Calu3 (cell line): Measurements from ENCODE around the gene MYADM. TPM values are rescaled to one million over a fixed set of nuclear protein-coding genes. Genes with fewer than 3 reads are reported as not detected.
"Not testable (repeated sequence)": the region's sequence is repeated elsewhere in the genome, so short reads cannot be mapped to it uniquely, and the experiment has no call there.

Source experiments
- BruUV-seq: library from RNA; stranded (reverse); fragments of 400-500 nt; replicated peaks from 2 replicates; lab custom pipeline; 2021; lab: Mats Ljungman, UMichigan
- CTCF ChIA-PET: fragments of 300-600 bp; sonication (Branson Sonifier 250); formaldehyde crosslinking; loops from one replicate; lab custom pipeline; 2022; ENCODE audit warnings: antibody characterized with exemption; lab: Charles Lee
- DNase-seq: peaks from one replicate; pipeline ENCODE4 v3.0.0; 2022
- H3K27ac Mint-ChIP-seq: one replicate; pipeline ENCODE4 v1.8.0; 2022; ENCODE audit warnings: mixed read lengths; ENCODE audit not compliant: unreplicated experiment
- H3K27me3 Mint-ChIP-seq: one replicate; pipeline ENCODE4 v1.8.0; 2022; ENCODE audit warnings: mixed read lengths; ENCODE audit not compliant: unreplicated experiment
- H3K36me3 Mint-ChIP-seq: one replicate; pipeline ENCODE4 v1.8.0; 2022; ENCODE audit warnings: mild to moderate bottlenecking, moderate library complexity, mixed read lengths; ENCODE audit not compliant: insufficient read depth, unreplicated experiment
- H3K4me1 Mint-ChIP-seq: one replicate; pipeline ENCODE4 v1.8.0; 2022; ENCODE audit warnings: mild to moderate bottlenecking, low read depth, mixed read lengths; ENCODE audit not compliant: unreplicated experiment
- H3K4me3 Mint-ChIP-seq: one replicate; pipeline ENCODE4 v1.8.0; 2022; ENCODE audit warnings: mild to moderate bottlenecking, low read depth, moderate library complexity, mixed read lengths; ENCODE audit not compliant: unreplicated experiment
- H3K9me3 Mint-ChIP-seq: one replicate; pipeline ENCODE4 v1.8.0; 2022; ENCODE audit warnings: low read depth, mixed read lengths; ENCODE audit not compliant: unreplicated experiment
- intact Hi-C: fragments of 100-400 bp; cut with micrococcal nuclease; formaldehyde crosslinking; loops from one replicate; pipeline ENCODE4 v1.10.0; 2022; ENCODE audit not compliant: unreplicated experiment
- total RNA-seq: library from RNA; stranded (reverse); gene quantifications from 2 replicates; pipeline ENCODE4 v1.2.3, GENCODE V29; 2022
- TF ChIP-seq, protein P1 (sequence below): fragments of 200-600 bp; IDR thresholded peaks from one replicate; pipeline ENCODE4 v1.8.0; 2022; ENCODE audit warnings: antibody characterized with exemption; ENCODE audit not compliant: unreplicated experiment

MYADM gene
- total RNA-seq, 1 experiment from 2014 or later = 464 TPM

DNA sequence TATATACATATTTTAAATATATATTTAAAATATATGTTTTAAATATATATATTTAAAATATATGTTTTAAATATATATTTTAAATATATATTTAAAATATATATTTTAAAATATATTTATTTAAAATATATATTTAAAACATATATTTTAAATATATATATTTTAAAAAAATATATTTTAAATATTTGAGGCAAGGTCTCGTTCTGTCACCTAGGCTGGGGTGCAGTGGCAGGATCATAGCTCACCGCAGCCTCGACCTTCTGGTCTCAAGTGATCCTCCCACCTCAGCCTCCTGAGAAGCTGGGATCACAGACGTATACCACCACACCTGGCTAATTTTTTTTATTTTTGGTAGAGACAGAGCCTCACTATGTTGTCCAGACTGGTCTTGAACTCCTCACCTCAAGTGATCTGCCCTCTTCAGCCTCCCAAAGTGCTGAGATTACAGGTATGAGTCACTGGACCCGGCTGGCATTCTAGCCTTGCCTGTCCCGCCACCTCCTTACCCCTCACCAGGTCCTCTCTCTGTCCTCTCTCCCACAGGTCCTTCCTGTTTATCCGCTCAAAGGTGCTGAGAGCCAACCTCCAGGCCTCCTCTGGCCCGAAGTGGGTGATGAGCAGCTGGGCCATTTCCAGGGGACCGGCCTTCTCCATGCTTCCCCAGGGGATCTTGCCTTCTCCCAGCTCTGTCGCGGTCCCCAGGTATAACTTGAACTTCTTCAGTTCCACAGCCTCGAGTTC, 44.1 kb upstream of the MYADM start:
- Mint-ChIP-seq H3K27ac (no peak overlapping the region), H3K27me3 (no peaks in the 10 kb centered on the region), H3K4me3 (no peak overlapping the region), H3K36me3 (no peaks in the 10 kb centered on the region), H3K4me1 (peaks cover 14% of the 10 kb centered on the region), H3K9me3 (no peaks in the 10 kb centered on the region)
- intact Hi-C loops = no loop called here
- TF ChIP-seq, protein P1, sequence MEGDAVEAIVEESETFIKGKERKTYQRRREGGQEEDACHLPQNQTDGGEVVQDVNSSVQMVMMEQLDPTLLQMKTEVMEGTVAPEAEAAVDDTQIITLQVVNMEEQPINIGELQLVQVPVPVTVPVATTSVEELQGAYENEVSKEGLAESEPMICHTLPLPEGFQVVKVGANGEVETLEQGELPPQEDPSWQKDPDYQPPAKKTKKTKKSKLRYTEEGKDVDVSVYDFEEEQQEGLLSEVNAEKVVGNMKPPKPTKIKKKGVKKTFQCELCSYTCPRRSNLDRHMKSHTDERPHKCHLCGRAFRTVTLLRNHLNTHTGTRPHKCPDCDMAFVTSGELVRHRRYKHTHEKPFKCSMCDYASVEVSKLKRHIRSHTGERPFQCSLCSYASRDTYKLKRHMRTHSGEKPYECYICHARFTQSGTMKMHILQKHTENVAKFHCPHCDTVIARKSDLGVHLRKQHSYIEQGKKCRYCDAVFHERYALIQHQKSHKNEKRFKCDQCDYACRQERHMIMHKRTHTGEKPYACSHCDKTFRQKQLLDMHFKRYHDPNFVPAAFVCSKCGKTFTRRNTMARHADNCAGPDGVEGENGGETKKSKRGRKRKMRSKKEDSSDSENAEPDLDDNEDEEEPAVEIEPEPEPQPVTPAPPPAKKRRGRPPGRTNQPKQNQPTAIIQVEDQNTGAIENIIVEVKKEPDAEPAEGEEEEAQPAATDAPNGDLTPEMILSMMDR = no peak
- CTCF ChIA-PET = no interaction called here
- no peak for DNase-seq
- no TSS peak for BruUV-seq

DNA sequence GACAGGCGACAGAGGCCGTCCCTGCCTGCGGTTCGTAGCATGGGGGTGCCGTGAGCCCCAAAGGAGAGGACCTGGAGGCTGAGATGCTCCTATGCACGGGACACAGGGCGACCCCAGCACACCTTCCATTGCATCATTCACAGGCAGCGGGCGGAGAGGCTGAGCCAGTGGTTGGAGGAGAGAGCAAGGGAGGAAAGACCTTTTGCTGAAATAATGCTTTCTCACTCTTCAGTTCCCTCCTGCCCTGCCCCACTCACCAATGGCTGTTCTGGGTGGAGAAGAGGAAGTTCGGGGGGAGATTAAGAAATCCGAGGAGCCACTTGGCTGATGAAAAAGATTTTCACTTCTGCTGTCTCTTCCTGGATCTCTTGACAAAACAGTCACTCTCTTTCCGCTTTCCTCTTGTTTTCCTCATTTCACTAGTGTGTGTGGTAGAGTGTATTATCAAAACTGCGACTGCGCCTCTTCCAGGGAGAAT, 43.5 kb upstream of the MYADM start, which contains the start of gene NLRP12:
TSS of gene NLRP12 (minus strand) at position 181 of the 478 bp plus-strand sequence. CDS start at position 41, 140 bp downstream.
- Mint-ChIP-seq H3K4me1 (peaks cover 14% of the 10 kb centered on the region), H3K9me3 (no peaks in the 10 kb centered on the region), H3K4me3 (no peak within 1 kb of the TSS), H3K27me3 (no peaks in the 10 kb centered on the region), H3K27ac (no peak within 1 kb of the TSS), H3K36me3 (no peaks in the 10 kb centered on the region)
- TF ChIP-seq, protein P1 = no peak
- intact Hi-C loops = no loop called here
- no peak for DNase-seq
- CTCF ChIA-PET = no interaction called here
- BruUV-seq = no TSS peak

DNA sequence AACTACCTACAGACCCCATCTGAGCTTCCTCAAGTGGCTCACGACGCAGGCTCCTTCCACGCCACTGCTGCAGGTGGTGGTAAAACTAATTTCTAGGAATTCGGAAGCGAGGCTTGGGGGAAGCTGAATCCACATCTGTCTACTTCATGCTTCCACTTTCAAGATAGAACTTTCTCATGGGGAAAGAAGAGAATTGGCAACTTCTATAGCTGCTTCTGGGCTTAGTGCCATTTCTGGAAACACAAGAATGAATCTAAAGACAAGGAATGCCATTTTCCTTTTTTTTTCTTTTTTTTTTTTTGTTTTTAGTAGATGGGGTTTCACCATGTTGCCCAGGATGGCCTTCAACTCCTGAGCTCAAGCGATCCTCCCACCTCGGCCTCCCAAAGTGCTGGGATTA, 40.8 kb upstream of the MYADM start:
- Mint-ChIP-seq H3K4me1 (peaks cover 14% of the 10 kb centered on the region), H3K9me3 (no peaks in the 10 kb centered on the region), H3K4me3 (no peak overlapping the region), H3K27me3 (peaks cover 3% of the 10 kb centered on the region), H3K27ac (no peak overlapping the region), H3K36me3 (no peaks in the 10 kb centered on the region)
- no peak for DNase-seq
- TF ChIP-seq, protein P1 = no peak
- BruUV-seq = no TSS peak
- CTCF ChIA-PET = interaction anchor here (0.6 to 1.2 kb wide), 4 partner anchors 8 to 1326 kb away, joined by 3 to 4 read pairs (median 3); partner anchors contain the start of gene TTYH1
- intact Hi-C loops = no loop called here

DNA sequence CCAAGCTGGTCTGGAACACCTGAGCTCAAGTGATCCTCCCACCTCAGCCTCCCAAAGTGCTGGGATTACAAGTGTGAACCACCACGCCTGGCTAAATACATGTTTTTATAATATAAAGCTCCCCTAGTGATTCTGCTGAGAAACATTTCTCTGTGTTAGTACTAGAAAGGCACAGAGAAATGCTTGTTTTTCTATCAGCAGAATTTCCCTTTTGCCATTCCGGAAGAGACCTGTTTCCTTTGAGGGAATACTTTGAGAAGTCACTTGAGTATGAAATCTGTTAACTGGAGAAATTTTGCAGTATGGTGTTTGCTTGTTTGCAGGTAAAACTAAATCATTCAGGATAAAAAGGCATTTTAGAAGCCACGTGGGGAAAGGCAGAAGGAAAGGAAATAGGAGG, 39.2 kb upstream of the MYADM start:
- intact Hi-C loops = no loop called here
- CTCF ChIA-PET = interaction anchor here (0.6 kb wide), 1 partner anchor 31 kb away, joined by 4 read pairs; no protein-coding TSS in a partner anchor
- H3K27ac Mint-ChIP-seq = no peak overlapping the region
- peaks cover 13% of the 10 kb centered on the region for H3K4me1 Mint-ChIP-seq
- TF ChIP-seq, protein P1 = no peak
- no peak overlapping the region for H3K4me3 Mint-ChIP-seq
- DNase-seq = no peak
- no TSS peak for BruUV-seq
- no peaks in the 10 kb centered on the region for H3K9me3 Mint-ChIP-seq
- H3K36me3 Mint-ChIP-seq = no peaks in the 10 kb centered on the region
- peaks cover 19% of the 10 kb centered on the region for H3K27me3 Mint-ChIP-seq

DNA sequence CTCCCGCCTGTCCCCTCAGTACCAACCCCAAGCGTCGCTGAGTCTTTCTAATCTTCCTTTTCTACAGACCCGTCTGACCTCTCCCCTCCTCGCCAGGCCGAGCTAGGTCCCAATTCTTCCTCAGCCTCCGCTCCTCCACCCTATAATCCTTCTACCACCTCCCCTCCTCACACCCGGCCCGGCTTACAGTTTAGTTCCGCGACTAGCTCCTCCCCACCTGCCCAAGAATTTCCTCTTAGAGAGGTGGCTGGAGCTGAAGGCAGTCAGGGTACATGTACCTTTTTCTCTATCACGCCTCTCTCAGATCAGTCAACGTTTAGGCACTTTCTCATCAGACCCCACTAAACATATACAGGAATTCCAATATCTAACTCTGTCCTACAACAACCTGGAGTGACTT, 34.8 kb upstream of the MYADM start:
- peaks cover 38% of the 10 kb centered on the region for H3K27me3 Mint-ChIP-seq
- H3K4me3 Mint-ChIP-seq, intact Hi-C loops, H3K36me3 Mint-ChIP-seq, H3K4me1 Mint-ChIP-seq, H3K9me3 Mint-ChIP-seq, DNase-seq, H3K27ac Mint-ChIP-seq, BruUV-seq: not testable (repeated sequence)
- CTCF ChIA-PET = interaction anchor here (0.7 kb wide), 1 partner anchor 32 kb away, joined by 3 read pairs; no protein-coding TSS in a partner anchor

DNA sequence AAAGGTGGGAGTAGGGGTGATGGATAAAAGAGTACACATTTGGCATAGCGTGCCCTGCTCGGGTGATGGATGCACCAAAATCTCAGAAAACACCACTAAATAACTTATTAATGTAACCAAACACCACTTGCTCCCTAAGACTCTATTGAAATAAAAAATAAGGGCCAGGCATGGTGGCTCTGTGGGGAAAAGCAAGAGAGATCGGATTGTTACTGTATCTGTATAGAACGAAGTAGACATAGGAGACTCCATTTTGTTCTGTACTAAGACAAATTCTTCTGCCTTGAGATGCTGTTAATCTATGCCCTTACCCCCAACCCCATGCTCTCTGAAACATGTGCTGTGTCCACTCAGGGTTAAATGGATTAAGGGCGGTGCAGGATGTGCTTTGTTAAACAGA, 29.2 kb upstream of the MYADM start:
- H3K4me3 Mint-ChIP-seq, H3K9me3 Mint-ChIP-seq, CTCF ChIA-PET, H3K27ac Mint-ChIP-seq, intact Hi-C loops, DNase-seq, BruUV-seq: not testable (repeated sequence)
- Mint-ChIP-seq H3K27me3 (peaks cover 20% of the 10 kb centered on the region), H3K4me1 (peaks cover 15% of the 10 kb centered on the region), H3K36me3 (peaks cover 17% of the 10 kb centered on the region)

DNA sequence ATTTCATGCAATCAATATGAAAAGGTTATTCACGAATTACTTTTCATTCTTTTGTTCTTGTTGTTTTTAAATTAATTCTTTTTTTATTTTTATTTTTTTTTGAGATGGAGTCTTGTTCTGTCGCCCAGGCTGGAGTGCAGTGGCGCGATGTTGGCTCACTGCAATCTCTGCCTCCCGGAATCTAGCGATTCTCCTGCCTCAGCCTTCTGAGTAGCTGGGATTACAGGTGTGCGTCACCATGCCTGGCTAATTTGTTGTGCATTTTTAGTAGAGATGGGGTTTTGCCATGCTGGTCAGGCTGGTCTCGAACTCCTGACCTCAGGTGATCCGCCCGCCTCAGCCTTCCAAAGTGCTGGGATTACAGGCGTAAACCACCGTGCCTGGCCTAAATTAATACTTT, 27.4 kb upstream of the MYADM start:
- H3K27ac Mint-ChIP-seq, H3K9me3 Mint-ChIP-seq, CTCF ChIA-PET, H3K27me3 Mint-ChIP-seq, BruUV-seq, H3K4me3 Mint-ChIP-seq, DNase-seq: not testable (repeated sequence)
- intact Hi-C loops = loop anchor here (5.0 kb wide), 1 partner anchor 33 kb away; no protein-coding TSS in a partner anchor
- Mint-ChIP-seq H3K36me3 (peaks cover 17% of the 10 kb centered on the region), H3K4me1 (peaks cover 15% of the 10 kb centered on the region)
